ENCODE measurements around the gene PDCD2. TPM values are rescaled to one million over a fixed set of nuclear protein-coding genes. Genes with fewer than 3 reads are reported as not detected.

Gene PDCD2
- polyA plus RNA-seq, 1 donor (not counting 4 experiments of a cell fraction or from before 2014, with no cell fraction given), result 103 TPM

DNA sequence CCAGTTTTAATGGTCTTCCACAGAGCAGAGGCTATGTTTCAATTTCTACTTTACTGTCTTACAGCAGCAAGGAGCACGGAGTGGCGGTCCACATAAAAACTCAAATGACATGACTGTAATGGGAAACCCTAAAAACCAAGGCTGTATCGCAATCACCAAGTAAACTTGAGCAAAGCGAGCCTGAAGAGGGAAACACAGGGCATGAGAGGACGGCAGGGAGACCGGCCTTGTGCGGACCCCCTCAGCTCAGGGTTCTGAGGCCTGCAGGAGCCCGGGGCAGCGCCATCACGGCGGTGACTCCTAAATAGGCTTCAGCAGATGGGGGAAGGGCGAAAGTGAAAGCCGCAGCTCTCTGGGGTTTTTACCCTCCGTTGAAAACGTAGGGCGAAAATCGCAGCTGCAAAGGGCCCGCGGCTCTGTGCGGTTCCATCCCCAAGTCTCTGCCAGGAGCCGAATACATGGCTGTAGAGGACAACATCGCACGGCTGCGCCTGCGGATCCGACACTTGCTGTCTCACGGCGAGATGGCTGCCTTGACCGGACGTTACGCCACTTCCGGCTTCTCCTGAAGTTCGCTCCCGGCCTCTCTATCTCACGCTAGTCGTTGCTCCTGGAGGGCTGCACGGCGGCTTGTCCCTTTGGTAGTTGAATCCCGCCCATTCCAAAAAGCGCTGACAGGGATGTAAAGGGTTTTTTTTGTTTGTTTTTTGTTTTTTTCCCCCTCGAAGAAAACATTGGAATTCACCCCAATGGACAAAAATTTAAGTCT, 31.5 kb downstream of the PDCD2 start, which contains the start of gene PSMB1:
Gene PSMB1, minus strand, starts transcription at position 543 of the 769 bp plus-strand sequence. Its CDS starts 65 bp downstream, at position 478.
- peak within 1 kb of the TSS; percentile 100 for H2AFZ ChIP-seq (ENCODE audit: control insufficient read depth, low read length)
- TF ChIP-seq, protein P1, sequence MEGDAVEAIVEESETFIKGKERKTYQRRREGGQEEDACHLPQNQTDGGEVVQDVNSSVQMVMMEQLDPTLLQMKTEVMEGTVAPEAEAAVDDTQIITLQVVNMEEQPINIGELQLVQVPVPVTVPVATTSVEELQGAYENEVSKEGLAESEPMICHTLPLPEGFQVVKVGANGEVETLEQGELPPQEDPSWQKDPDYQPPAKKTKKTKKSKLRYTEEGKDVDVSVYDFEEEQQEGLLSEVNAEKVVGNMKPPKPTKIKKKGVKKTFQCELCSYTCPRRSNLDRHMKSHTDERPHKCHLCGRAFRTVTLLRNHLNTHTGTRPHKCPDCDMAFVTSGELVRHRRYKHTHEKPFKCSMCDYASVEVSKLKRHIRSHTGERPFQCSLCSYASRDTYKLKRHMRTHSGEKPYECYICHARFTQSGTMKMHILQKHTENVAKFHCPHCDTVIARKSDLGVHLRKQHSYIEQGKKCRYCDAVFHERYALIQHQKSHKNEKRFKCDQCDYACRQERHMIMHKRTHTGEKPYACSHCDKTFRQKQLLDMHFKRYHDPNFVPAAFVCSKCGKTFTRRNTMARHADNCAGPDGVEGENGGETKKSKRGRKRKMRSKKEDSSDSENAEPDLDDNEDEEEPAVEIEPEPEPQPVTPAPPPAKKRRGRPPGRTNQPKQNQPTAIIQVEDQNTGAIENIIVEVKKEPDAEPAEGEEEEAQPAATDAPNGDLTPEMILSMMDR (optimal IDR thresholded peaks at IDR 0.05 in 1 of 3, IDR thresholded peaks at IDR 0.05 in 1 of 3, conservative IDR thresholded peaks at IDR 0.05 in 1 of 3; ENCODE audit: extremely low read depth in 1 of 3, insufficient read depth in 2 of 3, low read length in 3 of 3), result no peak
- TF ChIP-seq EZH2 (IDR thresholded peaks at IDR 0.05; ENCODE audit: low read length), result no peak
- peak within 1 kb of the TSS; percentile 98 for H3K9ac ChIP-seq (ENCODE audit: control insufficient read depth, extremely low read depth, insufficient read depth, low read length)
- H3K4me1 ChIP-seq (ENCODE audit: control insufficient read depth, extremely low read depth, insufficient read depth, low read length), result peaks cover 28% of the 10 kb centered on the region
- peak within 1 kb of the TSS; percentile 100 for H3K4me2 ChIP-seq (ENCODE audit: control insufficient read depth, extremely low read depth, insufficient read depth, low read depth, low read length)
- no peaks in the 10 kb centered on the region for H3K9me1 ChIP-seq (ENCODE audit: control insufficient read depth, extremely low read depth, insufficient read depth, low read length)
- H4K20me1 ChIP-seq (ENCODE audit: control insufficient read depth, extremely low read depth, insufficient read depth, low read length), result peaks cover 4% of the 10 kb centered on the region
- dilution Hi-C loops (cut with MboI; ENCODE audit: extremely low pct_ligation_motif_present, low sequenced_read_pairs), result no loop called here
- no peaks in the 10 kb centered on the region for H3K27me3 ChIP-seq (ENCODE audit: control insufficient read depth, extremely low read depth, insufficient read depth, low read length)
- H3K36me3 ChIP-seq (ENCODE audit: control insufficient read depth in 2 of 2, extremely low read depth in 1 of 2, insufficient read depth in 2 of 2, low read length in 2 of 2), result peaks cover 8 to 11% of the 10 kb centered on the region in 2 experiments
- FAIRE-seq (peak; percentile 86), DNase-seq (ENCODE audit: low read depth, low spot score) (peak; percentile 56)
- peaks cover 86% of the 10 kb centered on the region for H3K79me2 ChIP-seq (ENCODE audit: control insufficient read depth, insufficient read depth, low read length)
- H3K9me3 ChIP-seq (ENCODE audit: control insufficient read depth, low read depth, low read length), result no peaks in the 10 kb centered on the region
- peak within 1 kb of the TSS; percentile 98 for H3K27ac ChIP-seq (ENCODE audit: control insufficient read depth, insufficient read depth, low read length)
- peak within 1 kb of the TSS; percentile 90 to 99 (median 95) for H3K4me3 ChIP-seq (ENCODE audit: control insufficient read depth in 2 of 3, extremely low read depth in 1 of 3, insufficient read depth in 2 of 3, low read depth in 1 of 3, low read length in 3 of 3)

DNA sequence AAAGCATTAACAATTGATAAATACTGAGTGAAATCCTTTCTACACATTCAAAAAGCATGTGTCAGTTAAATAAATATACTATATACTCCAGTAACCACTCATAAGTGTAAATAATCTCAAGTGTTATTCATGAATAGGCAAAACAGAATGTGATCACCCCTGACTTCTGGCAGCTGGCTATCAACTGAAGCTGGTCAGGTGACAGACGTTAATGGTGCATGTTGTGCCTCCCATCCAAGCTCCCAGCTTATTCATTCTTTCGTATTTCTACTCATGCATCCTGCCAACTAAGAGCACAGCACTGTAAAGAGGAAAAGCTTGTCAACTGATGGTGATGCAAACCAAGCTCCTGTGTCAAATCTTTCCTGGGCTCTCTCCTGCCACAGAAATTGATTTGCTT, 39.0 kb downstream of the PDCD2 start:
- dilution Hi-C loops (cut with MboI; ENCODE audit: extremely low pct_ligation_motif_present, low sequenced_read_pairs), result no loop called here
- Histone ChIP-seq H3K4me2 (ENCODE audit: control insufficient read depth, extremely low read depth, insufficient read depth, low read depth, low read length) (no peak overlapping the region), H3K9me1 (ENCODE audit: control insufficient read depth, extremely low read depth, insufficient read depth, low read length) (no peaks in the 10 kb centered on the region), H3K27ac (ENCODE audit: control insufficient read depth, insufficient read depth, low read length) (no peak overlapping the region), H3K4me3 (ENCODE audit: control insufficient read depth in 2 of 3, extremely low read depth in 1 of 3, insufficient read depth in 2 of 3, low read depth in 1 of 3, low read length in 3 of 3) (no peak overlapping the region), H2AFZ (ENCODE audit: control insufficient read depth, low read length) (no peak overlapping the region), H3K9ac (ENCODE audit: control insufficient read depth, extremely low read depth, insufficient read depth, low read length) (no peak overlapping the region), H3K36me3 (ENCODE audit: control insufficient read depth in 2 of 2, extremely low read depth in 1 of 2, insufficient read depth in 2 of 2, low read length in 2 of 2) (peaks cover 26 to 46% of the 10 kb centered on the region in 2 experiments), H3K4me1 (ENCODE audit: control insufficient read depth, extremely low read depth, insufficient read depth, low read length) (peaks cover 5% of the 10 kb centered on the region), H3K79me2 (ENCODE audit: control insufficient read depth, insufficient read depth, low read length) (peaks cover 72% of the 10 kb centered on the region), H4K20me1 (ENCODE audit: control insufficient read depth, extremely low read depth, insufficient read depth, low read length) (peaks cover 10% of the 10 kb centered on the region), H3K9me3 (ENCODE audit: control insufficient read depth, low read depth, low read length) (no peaks in the 10 kb centered on the region), H3K27me3 (ENCODE audit: control insufficient read depth, extremely low read depth, insufficient read depth, low read length) (no peaks in the 10 kb centered on the region)
- DNase-seq (ENCODE audit: low read depth, low spot score), result no peak
- TF ChIP-seq EZH2 (IDR thresholded peaks at IDR 0.05; ENCODE audit: low read length), result no peak
- TF ChIP-seq, protein P1 (optimal IDR thresholded peaks at IDR 0.05 in 1 of 3, IDR thresholded peaks at IDR 0.05 in 1 of 3, conservative IDR thresholded peaks at IDR 0.05 in 1 of 3; ENCODE audit: extremely low read depth in 1 of 3, insufficient read depth in 2 of 3, low read length in 3 of 3), result no peak
- FAIRE-seq, result no peak

Data from keratinocyte (primary cell).